CD1c-positive myeloid dendritic cell (primary cell): ENCODE results near the gene UGT8.
"Not testable (repeated sequence)": the region's sequence is repeated elsewhere in the genome, so short reads cannot be mapped to it uniquely, and the experiment has no call there.

ENCODE experiments used
- DNase-seq: peaks from one replicate; pipeline ENCODE4 v3.0.0-alpha.2; 2016; ENCODE audit errors: extremely low spot score

Gene UGT8

GRCh38 chr4:114603497-114603896, 4.9 kb downstream of the UGT8 start:
- peak; percentile 3 for DNase-seq

- no peak for DNase-seq
Observed at GRCh38 chr4:114606245-114606644, 7.6 kb downstream of the UGT8 start.

DNA sequence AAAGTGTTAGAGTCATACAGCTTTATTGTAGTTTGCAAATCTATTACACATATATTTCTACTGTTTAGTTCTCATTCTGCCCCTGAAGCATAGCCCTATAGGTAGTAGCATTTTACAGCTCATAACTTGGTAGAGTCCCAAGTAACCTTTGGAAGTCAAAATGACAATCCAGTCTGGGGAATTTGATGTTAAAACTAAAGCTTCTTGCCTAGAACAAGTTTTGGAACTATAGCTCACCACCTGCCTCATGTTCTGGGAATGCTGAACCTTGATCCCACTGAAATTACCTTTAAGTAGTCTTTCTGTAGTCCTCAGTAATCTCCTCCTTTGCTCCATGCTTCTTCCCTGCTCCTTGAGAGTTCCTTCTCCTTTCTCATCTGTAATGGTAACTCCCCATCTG, 8.4 kb downstream of the UGT8 start:
- DNase-seq = no peak

DNA sequence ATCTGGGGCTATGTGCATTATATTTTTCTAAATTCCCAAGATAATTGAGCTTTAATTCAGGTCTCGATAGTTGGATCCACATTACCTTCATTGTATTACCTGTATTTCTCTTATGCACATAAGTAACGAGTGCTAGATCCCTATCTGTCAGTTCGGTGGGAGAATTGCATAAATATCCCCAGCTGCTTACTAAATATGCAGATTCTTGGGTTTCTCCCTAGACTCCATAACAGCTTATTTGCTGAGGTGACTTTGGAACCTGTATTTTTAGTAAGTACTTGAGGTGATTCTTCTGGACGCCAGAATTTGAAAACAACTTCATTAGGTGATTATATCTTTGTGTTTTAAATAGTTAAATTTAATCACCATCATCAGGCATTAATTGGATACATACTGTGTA, 15.0 kb downstream of the UGT8 start:
- no peak for DNase-seq

- DNase-seq = no peak
Observed at GRCh38 chr4:114615435-114615834, 16.8 kb downstream of the UGT8 start.

GRCh38 chr4:114616036-114616435, 17.4 kb downstream of the UGT8 start:
- DNase-seq = not testable (repeated sequence)

DNA sequence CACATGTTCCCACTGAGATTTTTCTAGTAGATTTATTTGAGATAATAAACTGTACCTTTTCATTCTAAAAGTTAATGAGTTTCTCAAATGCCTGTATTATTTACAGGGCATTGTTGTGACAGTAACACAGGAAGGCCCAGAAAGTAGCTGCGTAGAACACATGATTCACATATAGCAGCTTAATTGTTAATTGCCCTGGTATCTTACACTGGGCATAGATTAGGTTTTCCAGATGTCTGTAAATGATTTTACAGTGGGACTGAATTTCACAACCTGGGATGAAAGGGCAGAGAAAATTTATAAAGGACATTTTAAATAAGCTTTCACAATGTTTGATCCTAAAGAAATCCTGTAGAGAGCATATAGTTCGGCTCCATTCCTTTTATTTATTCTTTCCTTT, 27.6 kb downstream of the UGT8 start:
- no peak for DNase-seq

DNA sequence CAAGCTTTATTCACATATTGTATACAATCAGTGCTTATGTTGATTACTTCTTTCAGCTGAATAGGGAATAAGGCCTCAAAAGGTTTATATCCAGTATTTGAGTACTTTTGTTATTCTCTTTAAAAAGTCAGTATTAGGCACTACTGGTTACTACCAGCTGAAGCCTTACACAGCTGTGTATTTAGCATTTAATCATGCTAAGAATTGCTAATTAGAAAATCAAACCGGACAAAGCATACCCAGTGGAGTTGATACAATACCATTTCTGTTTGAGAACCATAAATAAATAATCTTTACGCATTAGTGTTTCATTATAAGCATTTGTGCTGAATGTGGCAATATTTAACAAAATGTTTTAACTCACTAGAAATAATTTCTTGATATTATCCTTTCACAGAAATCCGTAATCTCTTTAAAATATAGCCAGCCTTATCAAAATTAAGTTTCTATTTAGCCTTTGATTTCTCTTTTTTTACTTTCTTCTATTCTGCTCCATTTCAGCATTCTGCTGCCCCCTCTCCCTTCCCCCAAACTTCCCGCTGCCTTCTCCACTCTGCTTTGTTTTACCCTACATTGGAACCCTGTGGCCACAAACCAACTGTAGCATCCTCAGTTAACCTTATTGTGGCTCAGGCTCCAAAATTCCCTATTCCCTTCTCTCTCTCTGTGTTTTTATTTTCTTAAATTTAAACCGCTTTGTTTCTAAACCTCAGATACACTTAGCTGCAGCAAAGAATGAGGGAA, 37.8 kb downstream of the UGT8 start:
- no peak for DNase-seq

DNA sequence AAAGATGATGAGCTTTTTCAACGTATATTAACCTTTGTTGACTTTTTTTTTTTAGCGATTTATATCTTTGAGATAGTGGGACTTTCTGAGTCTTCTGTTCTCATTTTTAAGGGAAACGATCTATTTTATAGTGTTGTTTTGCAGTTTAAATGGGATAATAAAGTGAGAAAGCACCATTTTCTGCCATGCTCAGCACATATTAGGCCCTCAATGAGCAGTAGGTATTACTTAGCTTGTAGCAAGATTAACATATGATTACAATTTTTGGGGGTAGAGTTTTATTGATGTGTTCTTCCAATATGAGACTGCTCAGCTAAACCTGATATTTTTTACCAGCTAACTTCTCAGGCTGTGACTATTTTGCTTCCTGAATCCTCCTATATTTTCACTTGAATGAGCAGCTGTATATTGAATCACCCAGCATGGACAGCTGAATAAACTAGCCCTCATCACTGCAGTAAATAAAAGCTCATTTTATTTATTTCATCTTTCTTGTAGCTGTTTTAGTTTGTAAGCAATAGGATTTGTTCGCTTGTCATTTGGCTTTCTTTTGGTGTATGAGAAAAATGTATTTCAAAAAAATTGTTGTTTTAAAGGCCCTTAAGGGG, 43.7 kb downstream of the UGT8 start:
- no peak for DNase-seq

GRCh38 chr4:114649908-114650307, 51.3 kb downstream of the UGT8 start:
- no peak for DNase-seq

- DNase-seq = no peak
Observed at GRCh38 chr4:114653675-114654074, 55.1 kb downstream of the UGT8 start.

GRCh38 chr4:114654592-114654991, 56.0 kb downstream of the UGT8 start:
- no peak for DNase-seq

GRCh38 chr4:114658179-114658578, 59.6 kb downstream of the UGT8 start:
- DNase-seq = no peak

DNA sequence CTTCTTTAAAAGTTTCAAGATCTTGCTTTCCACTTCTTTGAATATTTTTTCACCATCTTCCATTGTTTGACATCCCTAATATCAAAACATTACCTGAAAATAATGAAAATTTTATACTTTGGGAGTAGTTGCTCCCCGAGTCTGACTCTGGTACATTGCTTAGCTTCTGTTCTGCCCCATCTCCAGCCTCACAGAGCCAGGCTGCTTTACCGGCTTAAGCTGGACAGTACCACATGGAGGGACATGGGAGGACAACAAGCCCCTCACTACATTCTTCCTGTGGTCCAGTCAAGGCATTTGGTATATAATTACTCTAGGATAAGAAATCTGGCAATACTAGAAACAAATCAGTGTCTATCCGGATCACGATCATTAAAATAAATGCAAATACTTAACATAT, 60.2 kb downstream of the UGT8 start:
- no peak for DNase-seq

DNA sequence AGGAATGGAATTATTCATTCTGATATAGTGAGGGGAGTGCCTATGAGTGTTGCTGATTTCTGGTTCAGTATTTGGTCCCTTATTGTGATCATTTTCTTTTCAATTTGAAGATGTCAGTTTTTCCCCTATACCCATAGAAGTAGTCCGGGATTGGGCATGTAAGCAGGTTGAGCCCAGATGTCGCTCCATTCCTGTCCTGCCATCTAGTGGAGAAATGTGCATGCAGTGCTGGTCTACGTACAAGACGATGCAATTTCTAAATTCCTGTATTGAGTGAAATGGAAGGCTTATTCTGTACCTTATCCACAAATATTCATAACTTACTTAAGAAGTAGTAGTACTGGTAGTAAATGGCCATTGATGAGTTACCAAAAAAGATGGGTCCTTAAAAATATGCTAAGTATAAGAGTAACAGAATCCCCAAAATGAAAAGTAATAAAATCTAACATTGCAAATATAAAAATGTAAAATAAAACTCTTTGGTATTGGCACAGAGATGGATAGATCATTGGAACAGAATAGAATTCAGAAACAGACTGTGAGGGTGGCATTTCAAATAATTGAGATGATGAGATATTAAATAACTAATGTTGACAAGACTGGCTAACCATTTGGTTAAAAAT, 60.9 kb downstream of the UGT8 start:
- DNase-seq = peak; percentile 14

DNA sequence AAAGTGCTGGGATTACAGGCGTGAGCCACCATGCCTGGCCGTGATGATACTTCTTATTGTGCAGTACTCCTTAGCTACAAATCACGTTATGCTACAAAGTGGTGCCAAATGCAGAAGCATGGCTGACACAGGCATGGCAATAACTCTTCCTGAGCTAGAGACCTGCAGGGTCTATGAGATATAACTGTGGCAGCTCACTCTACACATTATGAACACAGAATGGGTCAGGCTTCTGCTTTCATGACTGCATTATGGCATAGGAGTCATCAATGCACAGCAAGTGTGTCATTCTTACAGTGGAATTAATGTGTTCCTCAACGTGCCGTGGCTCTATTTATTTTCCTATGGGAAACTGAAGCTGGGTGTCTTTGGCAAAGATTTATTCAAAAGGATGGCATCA, 64.5 kb downstream of the UGT8 start:
- no peak for DNase-seq

DNA sequence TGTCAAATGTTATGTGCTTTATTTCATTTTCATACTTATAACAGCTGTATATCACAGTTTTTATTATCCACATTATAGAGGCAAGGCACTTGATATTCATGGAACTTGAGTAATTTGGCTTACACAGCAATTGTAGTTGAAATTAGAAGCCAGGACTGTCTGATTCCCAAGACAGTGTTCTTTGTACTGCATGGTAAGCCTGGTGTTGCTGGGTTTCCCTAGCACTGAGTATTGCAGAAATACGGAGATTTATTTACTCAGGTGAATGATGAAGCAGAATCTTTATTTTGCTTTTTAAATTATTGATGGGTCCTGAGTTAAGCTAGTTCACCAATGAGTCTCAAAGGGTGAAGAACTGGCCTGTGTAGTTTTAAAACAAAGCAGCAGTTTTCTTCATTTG, 70.0 kb downstream of the UGT8 start:
- DNase-seq = no peak

DNA sequence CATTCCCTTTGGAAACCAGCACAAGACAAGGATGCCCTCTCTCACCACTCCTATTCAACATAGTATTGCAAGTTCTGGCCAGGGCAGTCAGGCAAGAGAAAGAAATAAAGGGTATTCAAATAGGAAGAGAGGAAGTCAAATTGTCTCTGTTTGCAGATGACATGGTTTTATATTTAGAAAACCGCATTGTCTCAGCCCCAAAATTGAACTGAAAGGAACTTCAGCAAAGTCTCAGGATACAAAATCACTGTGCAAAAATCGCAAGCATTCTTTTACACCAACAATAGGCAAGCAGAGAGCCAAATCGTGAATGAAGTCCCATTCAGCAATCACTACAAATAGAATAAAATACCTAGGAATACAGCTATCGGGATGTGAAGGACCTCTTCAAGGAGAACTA, 72.1 kb downstream of the UGT8 start:
- DNase-seq = not testable (repeated sequence)

GRCh38 chr4:114673306-114673705, 74.7 kb downstream of the UGT8 start:
- DNase-seq = no peak

- no peak for DNase-seq
Observed at GRCh38 chr4:114674080-114674479, 75.5 kb downstream of the UGT8 start.

GRCh38 chr4:114677346-114677979, 78.9 kb downstream of the UGT8 start:
- no peak for DNase-seq

DNA sequence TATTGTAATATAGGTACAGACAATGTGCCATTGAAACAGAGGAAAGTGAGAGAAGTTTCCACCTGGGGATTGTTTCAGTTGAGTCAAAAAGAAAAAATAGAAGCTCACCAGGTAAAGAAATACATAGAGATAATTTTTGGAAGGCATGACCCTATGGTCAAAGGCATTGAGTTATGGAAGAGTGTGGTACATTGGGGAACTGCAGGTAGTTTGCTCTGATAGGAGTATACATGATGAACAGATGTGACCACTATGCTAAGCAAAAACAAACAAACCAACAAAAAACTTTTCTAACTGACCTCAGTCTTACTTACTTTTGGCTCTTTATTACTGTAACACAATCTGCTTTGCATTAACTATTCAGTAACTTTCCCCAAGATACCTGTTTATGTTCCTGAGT, 85.9 kb downstream of the UGT8 start:
- DNase-seq = no peak

DNA sequence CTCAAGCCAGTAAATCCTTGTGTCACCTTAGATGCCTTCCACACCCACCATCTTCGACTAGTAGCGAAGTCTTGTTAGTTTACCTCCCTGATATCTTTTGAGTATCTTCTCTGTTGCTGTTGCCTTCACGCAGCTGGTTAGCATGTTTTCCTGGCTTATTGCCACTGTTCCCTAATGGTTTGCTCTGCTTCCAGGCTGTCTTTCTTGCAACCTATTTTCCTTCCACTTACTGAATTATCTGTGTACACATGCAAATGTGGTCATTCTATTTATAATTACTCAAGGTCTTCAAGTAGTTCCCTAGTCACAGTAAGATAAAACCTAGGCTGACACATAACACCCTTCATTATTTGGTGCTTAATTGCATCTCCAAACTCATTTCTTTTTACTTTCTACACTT, 89.5 kb downstream of the UGT8 start:
- no peak for DNase-seq
